ENCODE results near the gene RGPD3.
"Not testable (repeated sequence)": the region's sequence is repeated elsewhere in the genome, so short reads cannot be mapped to it uniquely, and the experiment has no call there.

- not testable (repeated sequence) for TF ChIP-seq EP300, POLR2AphosphoS5 (IDR thresholded peaks at IDR 0.05)
Measured at GRCh38 chr2:106509374-106509770, 41.2 kb upstream of the RGPD3 start.
